Endothelial cell of umbilical vein (primary cell): ENCODE data around the gene CDH11. TPM values are rescaled to one million over a fixed set of nuclear protein-coding genes. Genes with fewer than 3 reads are reported as not detected.

Experiments
- BruUV-seq: library from RNA; stranded (reverse); fragments of 400-500 nt; replicated peaks from 2 replicates; lab custom pipeline; 2021; lab: Mats Ljungman, UMichigan
- CTCF ChIA-PET: fragments of 300-600, 350-600 bp; sonication (Branson Sonifier 250); formaldehyde crosslinking; loops from one replicate; lab custom pipeline; 2021; ENCODE audit warnings: antibody characterized with exemption, inconsistent platforms; lab: Charles Lee
- POLR2A ChIA-PET: fragments of 300-600, 350-600 bp; sonication (Branson Sonifier 250); formaldehyde crosslinking; loops from one replicate; lab custom pipeline; 2021; ENCODE audit warnings: antibody characterized with exemption, inconsistent platforms; lab: Charles Lee
- DNase-seq: peaks from one replicate; pipeline ENCODE4 v3.0.0-alpha.2; 2011; ENCODE audit warnings: low read depth, low spot score
- FAIRE-seq: peaks from 2 replicates; lab custom pipeline; 2011; peaks lifted over from hg19 to GRCh38; lab: Jason Lieb, UNC
- H2AFZ ChIP-seq: 2 replicates; pipeline ENCODE4 v1.6.0; 2012; ENCODE audit warnings: low read depth, low read length, control low read depth, inconsistent platforms
- H3K27ac ChIP-seq: 2 replicates; pipeline ENCODE4 v1.5.1; 2011; ENCODE audit warnings: low read depth, mild to moderate bottlenecking, control low read depth, low read length, moderate library complexity; ENCODE audit not compliant: insufficient read depth
- H3K27me3 ChIP-seq, 2 experiments: 2 replicates each; pipeline versions ENCODE4 v1.6.0 to v1.6.1; 2011; ENCODE audit warnings: low read length in 2 of 2, mixed read lengths in 1 of 2; ENCODE audit not compliant: control insufficient read depth in 2 of 2, insufficient read depth in 2 of 2
- H3K36me3 ChIP-seq, 2 experiments: 2 replicates in 1 of 2; 3 replicates in 1 of 2; pipeline ENCODE4 v1.5.1; 2011; ENCODE audit warnings: low read length in 2 of 2, mild to moderate bottlenecking in 1 of 2, moderate library complexity in 1 of 2; ENCODE audit not compliant: control insufficient read depth in 2 of 2, insufficient read depth in 2 of 2; ENCODE audit errors: extremely low read depth in 1 of 2
- H3K4me1 ChIP-seq: 3 replicates; pipeline ENCODE4 v1.5.1; 2011; ENCODE audit warnings: mild to moderate bottlenecking, low read length; ENCODE audit not compliant: control insufficient read depth, insufficient read depth; ENCODE audit errors: extremely low read depth
- H3K4me2 ChIP-seq: 2 replicates; pipeline ENCODE4 v1.6.1; 2011; ENCODE audit warnings: low read length, control low read depth, mixed read lengths; ENCODE audit not compliant: insufficient read depth
- H3K4me3 ChIP-seq, 3 experiments: fragments of 200-600 bp in 1 of 3; sonication (generic), shearing (Covaris generic) in 1 of 3; replicated peaks in 1 of 3; 2 replicates each; pipeline ENCODE4 v1.5.1; 2011 to 2016; ENCODE audit warnings: control low read depth in 3 of 3, low read length in 3 of 3, mild to moderate bottlenecking in 2 of 3, inconsistent platforms in 1 of 3, low read depth in 1 of 3, moderate library complexity in 1 of 3; ENCODE audit not compliant: insufficient read depth in 1 of 3
- H3K79me2 ChIP-seq: 2 replicates; pipeline ENCODE4 v1.6.0; 2012; ENCODE audit warnings: low read length, inconsistent platforms; ENCODE audit not compliant: control insufficient read depth, insufficient read depth
- H3K9ac ChIP-seq: replicated peaks from 2 replicates; pipeline ENCODE3; 2011; ENCODE audit warnings: low read length, control low read depth; ENCODE audit not compliant: insufficient read depth; ENCODE audit errors: extremely low read depth
- H3K9me1 ChIP-seq: replicated peaks from 3 replicates; pipeline ENCODE4 v1.6.0; 2011; ENCODE audit warnings: mild to moderate bottlenecking, low read length; ENCODE audit not compliant: control insufficient read depth, insufficient read depth; ENCODE audit errors: extremely low read depth
- H3K9me3 ChIP-seq: replicated peaks from 2 replicates; pipeline ENCODE4 v1.5.1; 2012; ENCODE audit warnings: low read length, inconsistent platforms; ENCODE audit not compliant: control insufficient read depth, insufficient read depth
- H4K20me1 ChIP-seq: replicated peaks from 2 replicates; pipeline ENCODE3; 2011; ENCODE audit warnings: mild to moderate bottlenecking, low read length; ENCODE audit not compliant: control insufficient read depth, insufficient read depth; ENCODE audit errors: extremely low read depth
- CTCF ChIP-seq, 2 donors: IDR thresholded peaks; 1 replicate in 1 of 2; 2 replicates in 1 of 2; pipeline ENCODE4 v1.5.1; 2011; ENCODE audit warnings: low read length in 2 of 2, mild to moderate bottlenecking in 2 of 2, moderate library complexity in 2 of 2, control low read depth in 1 of 2, inconsistent platforms in 1 of 2, low read depth in 1 of 2; ENCODE audit not compliant: insufficient read depth in 1 of 2; ENCODE audit errors: extremely low read depth in 1 of 2
- EZH2 ChIP-seq: IDR thresholded peaks from 2 replicates; pipeline ENCODE4 v1.6.1; 2012; ENCODE audit warnings: borderline replicate concordance, low read depth, mild to moderate bottlenecking, moderate library complexity, low read length, inconsistent platforms; ENCODE audit not compliant: severe bottlenecking
- FOS ChIP-seq: IDR thresholded peaks from 2 replicates; pipeline ENCODE4 v1.6.1; 2011; ENCODE audit warnings: mild to moderate bottlenecking, low read length, moderate library complexity, borderline replicate concordance; ENCODE audit not compliant: insufficient read depth
- GATA2 ChIP-seq: IDR thresholded peaks from 2 replicates; pipeline ENCODE4 v1.7.0; 2011; ENCODE audit warnings: low read depth, mild to moderate bottlenecking, moderate library complexity, mixed read lengths, low read length; ENCODE audit not compliant: insufficient read length, insufficient read depth
- JUN ChIP-seq: IDR thresholded peaks from 2 replicates; pipeline ENCODE4 v1.6.1; 2011; ENCODE audit warnings: borderline replicate concordance, low read depth; ENCODE audit not compliant: insufficient read length, insufficient read depth
- MAX ChIP-seq: IDR thresholded peaks from 2 replicates; pipeline ENCODE4 v1.6.1; 2011; ENCODE audit not compliant: insufficient read depth, insufficient read length
- MYC ChIP-seq: IDR thresholded peaks from one replicate; pipeline ENCODE4 v1.6.1; 2011; ENCODE audit warnings: mild to moderate bottlenecking, low read depth, low read length
- POLR2A ChIP-seq: IDR thresholded peaks from 2 replicates; pipeline ENCODE4 v1.6.1; 2012; ENCODE audit warnings: low read depth, mild to moderate bottlenecking, control low read depth, low read length
- POLR2AphosphoS5 ChIP-seq: IDR thresholded peaks from 2 replicates; pipeline ENCODE4 v1.6.1; 2012; ENCODE audit warnings: low read depth, mild to moderate bottlenecking, control low read depth, low read length, moderate library complexity; ENCODE audit not compliant: insufficient read depth
- dilution Hi-C: fragments of 300-500 bp; cut with MboI; formaldehyde crosslinking; loops from one replicate; pipeline ENCODE4 v1.15.0; 2019; ENCODE audit warnings: low sequenced_read_pairs; ENCODE audit not compliant: extremely low pct_ligation_motif_present
- intact Hi-C: fragments of 100-400 bp; cut with micrococcal nuclease; formaldehyde crosslinking; loops from one replicate; pipeline ENCODE4 v1.10.0; 2022
- polyA plus RNA-seq, 4 experiments: library from polyadenylated mRNA; depleted of rRNA in 3 of 4; stranded (reverse) in 3 of 4; unstranded in 1 of 4; fragments of >200 nt; gene quantifications; 2 replicates each; pipeline versions ENCODE4 v1.2.1 to v1.2.3, GENCODE V29; 2011 to 2012; ENCODE audit warnings: missing spikeins in 1 of 4
- total RNA-seq: library from RNA; stranded (reverse); gene quantifications from 2 replicates; pipeline ENCODE4 v1.2.3, GENCODE V29; 2021

The CDH11 gene
- total and polyA plus RNA-seq, 2 donors (not counting 3 experiments of a cell fraction or from before 2014, with no cell fraction given): 30.4 to 32.7 TPM

GRCh38 chr16:64997751-64998150 is 124.1 kb downstream of the CDH11 start:
- Histone ChIP-seq H3K4me2 (no peak overlapping the region), H3K9me1 (no peaks in the 10 kb centered on the region), H2AFZ (no peak overlapping the region), H3K36me3 (no peaks in the 10 kb centered on the region), H3K79me2 (no peaks in the 10 kb centered on the region), H3K9me3 (no peaks in the 10 kb centered on the region), H3K4me3 (no peak overlapping the region), H4K20me1 (no peaks in the 10 kb centered on the region), H3K4me1 (peaks cover 5% of the 10 kb centered on the region), H3K9ac (no peak overlapping the region), H3K27ac (no peak overlapping the region), H3K27me3 (no peaks in the 10 kb centered on the region)
- BruUV-seq: no TSS peak
- ChIA-PET POLR2A (no interaction called here), CTCF (no interaction called here)
- no peak for DNase-seq
- intact Hi-C loops: no loop called here
- TF ChIP-seq CTCF (IDR thresholded peaks at IDR 0.05; ENCODE audit: extremely low read depth in 1 of 2, insufficient read depth in 1 of 2, low read depth in 1 of 2, low read length in 2 of 2) (no peak), GATA2 (no peak), FOS (no peak), POLR2A (no peak), JUN (no peak), MYC (no peak), POLR2AphosphoS5 (no peak), EZH2 (no peak), MAX (no peak)
- no peak for FAIRE-seq
- dilution Hi-C loops: no loop called here
